ENCODE results near the gene TOMM34.

DNA sequence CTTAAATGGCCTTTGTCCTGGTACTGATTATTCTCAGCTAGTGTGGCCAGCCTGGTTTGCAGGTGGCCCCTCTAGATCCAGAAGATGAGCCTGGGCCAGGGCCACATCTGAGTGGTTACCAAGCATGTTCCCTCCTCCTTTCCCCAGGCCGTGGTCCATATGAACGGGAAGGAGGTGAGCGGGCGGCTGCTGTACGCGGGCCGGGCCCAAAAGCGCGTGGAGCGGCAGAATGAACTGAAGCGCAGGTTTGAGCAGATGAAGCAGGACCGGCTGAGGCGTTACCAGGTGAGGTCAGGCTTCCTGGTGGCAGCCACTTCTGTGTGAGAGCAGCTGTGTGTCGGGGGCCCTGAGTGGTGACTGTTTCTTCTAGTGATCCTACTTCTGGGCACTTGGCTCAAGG lies 38.8 kb downstream of the TOMM34 start:
- TF ChIP-seq, protein P1, sequence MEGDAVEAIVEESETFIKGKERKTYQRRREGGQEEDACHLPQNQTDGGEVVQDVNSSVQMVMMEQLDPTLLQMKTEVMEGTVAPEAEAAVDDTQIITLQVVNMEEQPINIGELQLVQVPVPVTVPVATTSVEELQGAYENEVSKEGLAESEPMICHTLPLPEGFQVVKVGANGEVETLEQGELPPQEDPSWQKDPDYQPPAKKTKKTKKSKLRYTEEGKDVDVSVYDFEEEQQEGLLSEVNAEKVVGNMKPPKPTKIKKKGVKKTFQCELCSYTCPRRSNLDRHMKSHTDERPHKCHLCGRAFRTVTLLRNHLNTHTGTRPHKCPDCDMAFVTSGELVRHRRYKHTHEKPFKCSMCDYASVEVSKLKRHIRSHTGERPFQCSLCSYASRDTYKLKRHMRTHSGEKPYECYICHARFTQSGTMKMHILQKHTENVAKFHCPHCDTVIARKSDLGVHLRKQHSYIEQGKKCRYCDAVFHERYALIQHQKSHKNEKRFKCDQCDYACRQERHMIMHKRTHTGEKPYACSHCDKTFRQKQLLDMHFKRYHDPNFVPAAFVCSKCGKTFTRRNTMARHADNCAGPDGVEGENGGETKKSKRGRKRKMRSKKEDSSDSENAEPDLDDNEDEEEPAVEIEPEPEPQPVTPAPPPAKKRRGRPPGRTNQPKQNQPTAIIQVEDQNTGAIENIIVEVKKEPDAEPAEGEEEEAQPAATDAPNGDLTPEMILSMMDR (IDR thresholded peaks at IDR 0.05), result no peak
- no peak for TF ChIP-seq EZH2 (IDR thresholded peaks at IDR 0.05)
